Breast epithelium (tissue), 3 donors: ENCODE data around the gene LCT.

Source experiments
- CTCF ChIP-seq, 3 donors: fragments of 450-650 bp; IDR thresholded peaks; one replicate each; pipeline ENCODE4 v1.5.1; 2016 to 2017; ENCODE audit warnings: antibody characterized with exemption in 3 of 3, mild to moderate bottlenecking in 3 of 3, moderate library complexity in 3 of 3
- POLR2AphosphoS5 ChIP-seq, 3 donors: sonication (generic); formaldehyde crosslinking; IDR thresholded peaks; one replicate each; pipeline ENCODE4 v1.6.1; 2017; ENCODE audit warnings: antibody characterized with exemption in 3 of 3

GRCh38 chr2:135876066-135876711 lies 39.2 kb upstream of the LCT start, which contains the start of gene MCM6:
- TF ChIP-seq CTCF (IDR thresholded peaks at IDR 0.05) = peak in 2 of 3 donors; percentile 12 to 52
- TF ChIP-seq POLR2AphosphoS5 (IDR thresholded peaks at IDR 0.05) = peak in 1 of 3 donors; percentile 47
